Fibroblast of villous mesenchyme (primary cell): ENCODE data around the gene FN1. TPM values are rescaled to one million over a fixed set of nuclear protein-coding genes. Genes with fewer than 3 reads are reported as not detected.
"Not testable (repeated sequence)": the region's sequence is repeated elsewhere in the genome, so short reads cannot be mapped to it uniquely, and the experiment has no call there.

Experiments
- DNase-seq: peaks from one replicate; pipeline ENCODE4 v3.0.0-alpha.2; 2010; ENCODE audit warnings: low read depth
- H3K4me3 ChIP-seq: 2 replicates; pipeline ENCODE4 v1.5.1; 2011; ENCODE audit warnings: low read depth, mild to moderate bottlenecking, low read length
- total RNA-seq: library from RNA; depleted of rRNA; stranded (reverse); fragments of >200 nt; gene quantifications from 2 replicates; pipeline ENCODE4 v1.2.3, GENCODE V29; 2012
- TF ChIP-seq, protein P1 (sequence below): IDR thresholded peaks from 2 replicates; pipeline ENCODE4 v1.5.1; 2012; ENCODE audit warnings: low read depth, mild to moderate bottlenecking, low read length; ENCODE audit not compliant: insufficient read depth

FN1 gene
- total RNA-seq, 1 donor = 1,807 TPM

GRCh38 chr2:215411941-215412743 is 23.7 kb downstream of the FN1 start:
- no peak for DNase-seq
- H3K4me3 ChIP-seq = no peak overlapping the region
- TF ChIP-seq, protein P1, sequence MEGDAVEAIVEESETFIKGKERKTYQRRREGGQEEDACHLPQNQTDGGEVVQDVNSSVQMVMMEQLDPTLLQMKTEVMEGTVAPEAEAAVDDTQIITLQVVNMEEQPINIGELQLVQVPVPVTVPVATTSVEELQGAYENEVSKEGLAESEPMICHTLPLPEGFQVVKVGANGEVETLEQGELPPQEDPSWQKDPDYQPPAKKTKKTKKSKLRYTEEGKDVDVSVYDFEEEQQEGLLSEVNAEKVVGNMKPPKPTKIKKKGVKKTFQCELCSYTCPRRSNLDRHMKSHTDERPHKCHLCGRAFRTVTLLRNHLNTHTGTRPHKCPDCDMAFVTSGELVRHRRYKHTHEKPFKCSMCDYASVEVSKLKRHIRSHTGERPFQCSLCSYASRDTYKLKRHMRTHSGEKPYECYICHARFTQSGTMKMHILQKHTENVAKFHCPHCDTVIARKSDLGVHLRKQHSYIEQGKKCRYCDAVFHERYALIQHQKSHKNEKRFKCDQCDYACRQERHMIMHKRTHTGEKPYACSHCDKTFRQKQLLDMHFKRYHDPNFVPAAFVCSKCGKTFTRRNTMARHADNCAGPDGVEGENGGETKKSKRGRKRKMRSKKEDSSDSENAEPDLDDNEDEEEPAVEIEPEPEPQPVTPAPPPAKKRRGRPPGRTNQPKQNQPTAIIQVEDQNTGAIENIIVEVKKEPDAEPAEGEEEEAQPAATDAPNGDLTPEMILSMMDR = no peak

DNA sequence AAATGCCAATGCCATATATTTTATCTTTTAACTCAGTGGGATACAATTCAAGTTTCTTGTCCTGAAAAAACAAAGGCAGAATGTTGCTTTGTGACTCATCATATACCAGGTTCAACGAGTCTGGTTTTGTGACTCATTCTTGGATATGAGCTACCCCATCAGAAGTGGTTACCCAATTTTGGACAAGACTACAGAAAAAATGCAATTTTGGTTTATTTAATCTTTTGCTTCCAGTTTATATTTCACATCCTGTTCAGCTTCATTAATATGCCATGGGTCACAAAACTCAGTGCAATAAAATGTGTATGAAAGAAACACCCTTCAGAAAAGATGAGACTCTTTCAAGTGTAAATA is 25.0 kb downstream of the FN1 start:
- no peak overlapping the region for H3K4me3 ChIP-seq
- DNase-seq = peak; percentile 95
- TF ChIP-seq, protein P1 = no peak

DNA sequence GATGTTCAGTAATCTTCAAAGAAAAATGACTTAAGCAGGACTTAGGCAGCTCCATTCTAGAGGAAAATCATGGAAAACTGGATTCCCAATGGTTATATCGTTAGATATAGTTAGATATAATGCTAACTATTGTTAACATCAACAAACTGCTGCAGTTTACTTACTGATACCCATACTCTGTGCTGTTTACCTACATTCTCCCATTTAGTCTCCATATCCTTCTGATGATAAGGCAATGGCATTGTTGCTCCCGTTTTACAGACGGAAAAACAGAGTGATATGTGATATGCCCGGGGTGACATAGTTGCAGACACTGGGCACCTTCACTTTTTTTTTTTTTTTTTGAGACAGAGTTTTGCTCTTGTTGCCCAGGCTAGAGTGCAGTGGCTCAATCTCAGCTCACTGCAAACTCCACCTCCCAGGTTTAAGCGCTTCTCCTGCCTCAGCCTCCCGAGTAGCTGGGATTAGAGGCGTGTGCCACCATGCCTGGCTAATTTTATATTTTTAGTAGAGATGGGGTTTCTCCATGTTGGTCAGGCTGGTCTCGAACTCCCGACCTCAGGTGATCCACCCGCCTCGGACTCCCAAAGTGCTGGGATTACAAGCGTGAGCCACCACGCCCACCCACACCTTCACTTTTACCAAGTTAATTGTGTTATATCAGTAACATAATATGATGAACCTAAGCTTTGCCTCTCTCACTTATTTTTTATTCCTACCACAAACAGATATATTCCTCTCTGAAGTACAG is 25.5 kb downstream of the FN1 start:
- H3K4me3 ChIP-seq, DNase-seq: not testable (repeated sequence)

DNA sequence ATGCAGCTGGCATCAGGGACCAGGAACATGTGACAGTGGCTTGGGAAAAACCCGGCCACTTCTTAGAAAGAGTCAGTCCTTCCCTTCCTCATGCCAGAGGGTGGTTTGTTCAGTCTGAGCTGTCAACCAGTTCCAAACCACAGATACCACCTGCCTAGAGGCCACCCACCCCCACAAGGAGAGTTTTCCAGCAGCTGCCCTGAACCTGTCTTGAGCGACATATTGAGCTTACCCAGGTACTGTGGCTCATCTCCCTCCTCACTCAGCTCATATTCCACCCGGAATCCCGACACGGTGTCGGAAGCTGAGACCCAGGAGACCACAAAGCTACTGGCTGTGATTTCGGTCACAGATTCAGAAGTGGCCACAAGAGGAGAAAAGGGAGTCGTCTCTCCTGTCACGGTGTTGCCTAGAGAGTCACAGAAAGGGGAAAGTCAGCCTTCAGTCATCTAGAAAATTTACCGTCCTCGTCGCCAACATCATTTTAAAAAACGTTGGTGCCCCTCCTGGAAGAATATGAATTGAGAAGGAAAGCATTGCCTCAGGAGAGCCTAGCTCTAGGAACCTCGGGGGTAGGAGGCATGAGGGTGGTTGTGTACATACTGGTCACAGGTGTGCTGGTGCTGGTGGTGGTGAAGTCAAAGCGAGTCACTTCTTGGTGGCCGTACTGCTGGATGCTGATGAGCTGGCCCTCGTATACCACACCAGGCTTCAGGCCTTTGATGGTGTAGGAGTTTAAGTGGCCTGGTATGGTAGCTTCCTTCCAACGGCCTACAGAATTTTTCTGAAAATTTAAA is 26.3 kb downstream of the FN1 start:
- no peak for DNase-seq
- TF ChIP-seq, protein P1 = no peak
- H3K4me3 ChIP-seq = no peak overlapping the region

GRCh38 chr2:215408441-215408840 is 27.4 kb downstream of the FN1 start:
- not testable (repeated sequence) for DNase-seq, H3K4me3 ChIP-seq

GRCh38 chr2:215407590-215408264 is 28.1 kb downstream of the FN1 start:
- TF ChIP-seq, protein P1 = no peak
- DNase-seq = no peak

DNA sequence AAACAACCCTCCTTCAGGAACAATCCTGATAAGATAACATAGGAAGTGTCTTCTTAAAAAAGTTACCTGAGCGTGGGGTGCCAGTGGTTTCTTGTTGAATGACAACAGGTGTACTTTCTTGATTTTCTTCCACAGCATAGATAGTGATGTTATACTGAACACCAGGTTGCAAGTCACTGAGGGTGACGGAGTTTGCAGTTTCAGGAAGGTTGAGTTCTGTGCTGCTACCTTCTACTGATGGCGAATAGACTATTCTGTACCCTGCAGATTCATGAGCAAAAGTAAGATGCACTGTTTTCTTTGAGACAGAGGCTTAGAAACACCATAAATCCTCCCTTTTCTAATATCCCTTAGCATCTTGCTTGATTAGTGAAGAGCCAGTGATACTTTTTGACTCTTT is 28.8 kb downstream of the FN1 start:
- TF ChIP-seq, protein P1 = no peak
- DNase-seq = no peak
- no peak overlapping the region for H3K4me3 ChIP-seq

More at GRCh38 chr2:215407590-215408264, 28.1 kb downstream of the FN1 start:
- no peak overlapping the region for H3K4me3 ChIP-seq
